ENCODE measurements around the gene PTPRN2.
"Not testable (repeated sequence)": the region's sequence is repeated elsewhere in the genome, so short reads cannot be mapped to it uniquely, and the experiment has no call there.

PTPRN2 gene

DNA sequence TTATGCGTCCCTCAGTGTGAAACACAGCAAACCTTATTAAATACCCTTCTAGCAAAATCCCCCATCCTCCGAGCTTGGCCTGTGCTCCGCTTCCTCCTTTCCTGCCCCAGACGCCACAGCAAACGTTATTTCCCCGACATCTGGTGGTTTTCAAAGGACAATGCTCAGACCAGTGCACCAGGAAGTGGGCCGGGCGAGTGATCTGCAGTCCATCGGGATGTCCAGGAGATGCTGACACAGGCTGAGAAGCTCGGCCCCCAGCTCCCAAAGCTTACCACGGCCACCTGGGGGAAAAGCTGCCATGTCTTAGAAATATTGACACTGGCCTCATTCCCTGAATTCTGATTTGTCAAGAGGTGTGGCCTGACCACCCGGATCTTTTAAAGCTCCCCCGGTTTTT lies 129.5 kb downstream of the PTPRN2 start:
- no peak for DNase-seq

DNA sequence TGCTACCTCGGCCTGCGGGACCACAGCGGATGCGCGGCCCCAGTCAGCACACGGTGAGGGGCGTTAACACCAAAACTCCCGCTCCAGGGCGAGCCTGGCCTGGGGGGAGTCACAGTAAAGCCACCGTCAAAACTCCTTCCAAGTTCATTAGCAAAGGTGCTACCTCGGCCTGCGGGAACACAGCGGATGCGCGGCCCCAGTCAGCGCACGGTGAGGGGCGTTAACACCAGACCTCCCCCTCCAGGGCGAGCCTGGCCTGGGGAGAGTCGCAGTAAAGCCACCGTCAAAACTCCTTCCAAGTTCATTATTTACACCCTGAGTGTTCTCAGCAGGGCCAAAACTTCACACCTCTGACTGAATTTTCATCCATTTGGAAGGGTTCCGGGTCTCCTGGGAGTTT lies 130.0 kb downstream of the PTPRN2 start:
- not testable (repeated sequence) for DNase-seq

DNA sequence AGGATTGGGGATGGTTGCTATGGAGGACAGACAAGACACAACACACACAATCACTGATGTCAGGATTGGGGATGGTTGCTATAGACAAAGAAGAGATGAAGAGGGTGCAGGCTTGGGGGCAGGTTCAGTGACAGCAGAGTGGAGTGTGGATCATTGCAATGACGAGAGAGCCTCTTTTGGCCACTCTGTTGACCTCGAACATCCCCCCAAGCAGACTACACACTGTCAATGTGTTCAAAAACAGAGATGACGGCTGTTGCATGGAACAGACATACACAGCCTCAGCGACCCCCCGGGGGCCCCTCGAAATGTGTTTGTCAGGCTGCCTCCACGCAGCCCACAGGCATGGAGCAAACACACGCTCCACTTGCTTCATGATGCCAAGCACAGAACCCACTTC lies 133.0 kb downstream of the PTPRN2 start:
- no peak for DNase-seq

DNA sequence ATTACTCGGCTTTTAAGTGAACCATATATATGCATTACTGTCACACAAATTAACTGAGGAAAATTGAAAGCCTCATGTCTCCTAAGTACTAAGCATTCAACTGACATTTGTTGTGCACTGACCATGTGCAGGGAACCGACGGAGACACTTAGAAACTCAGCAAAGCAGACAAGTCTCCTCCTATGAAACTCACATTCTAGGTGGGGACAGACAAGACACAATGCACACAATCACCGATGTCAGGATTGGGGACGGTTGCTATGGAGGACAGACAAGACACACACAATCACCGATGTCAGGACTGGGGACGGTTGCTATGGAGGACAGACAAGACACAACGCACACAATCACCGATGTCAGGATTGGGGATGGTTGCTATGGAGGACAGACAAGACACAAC lies 134.0 kb downstream of the PTPRN2 start:
- no peak for DNase-seq

DNA sequence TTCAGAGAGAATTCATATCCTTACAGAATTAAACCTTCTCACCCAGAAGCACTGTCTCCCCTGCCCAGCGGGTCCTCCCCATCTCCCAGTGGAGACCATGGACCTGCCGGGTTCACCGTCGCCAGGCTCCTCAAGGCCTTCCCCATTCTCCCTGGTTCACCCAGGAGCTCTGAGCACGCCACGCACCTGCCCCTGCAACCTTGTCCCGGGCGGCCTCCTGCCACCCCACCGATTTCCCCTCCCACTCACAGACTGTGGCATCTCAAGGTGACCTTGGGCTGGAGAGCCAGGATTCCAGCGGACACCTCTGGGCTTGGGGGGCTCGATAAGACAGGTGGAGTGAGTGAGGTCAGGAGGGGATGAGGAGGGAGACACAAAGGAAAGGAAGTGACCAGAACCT lies 135.3 kb downstream of the PTPRN2 start:
- no peak for DNase-seq

DNA sequence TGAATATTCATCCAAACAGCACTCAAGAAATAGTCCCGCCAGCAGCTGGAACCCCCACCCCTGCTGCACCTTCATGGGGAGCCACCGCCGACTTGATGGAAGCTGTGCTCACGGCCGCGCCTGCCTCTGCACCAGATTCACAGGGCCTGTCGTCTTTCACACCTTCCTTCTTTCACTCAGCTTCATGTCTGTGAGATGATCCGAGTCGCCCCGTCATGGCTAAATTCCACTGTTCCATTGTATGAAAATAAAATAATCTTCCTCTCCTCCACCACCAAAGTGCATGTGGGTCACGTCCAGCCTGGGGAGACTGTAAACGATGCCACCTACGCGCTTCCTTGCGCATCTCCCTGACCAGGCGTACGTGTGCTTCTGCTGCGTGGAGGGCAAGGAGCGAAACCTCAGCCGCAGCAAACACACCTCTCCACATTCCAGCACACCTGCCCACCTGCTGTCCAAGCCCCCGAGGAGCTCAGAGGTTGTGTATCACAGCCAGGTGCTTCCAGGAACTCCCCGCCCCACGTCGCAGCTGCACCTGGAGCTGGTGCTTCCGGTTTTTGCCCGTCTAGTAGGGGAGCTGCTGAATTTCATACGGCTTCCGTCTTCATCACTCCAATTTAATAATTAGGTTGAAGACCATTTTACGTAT lies 137.0 kb downstream of the PTPRN2 start:
- peak; percentile 63 for DNase-seq

DNA sequence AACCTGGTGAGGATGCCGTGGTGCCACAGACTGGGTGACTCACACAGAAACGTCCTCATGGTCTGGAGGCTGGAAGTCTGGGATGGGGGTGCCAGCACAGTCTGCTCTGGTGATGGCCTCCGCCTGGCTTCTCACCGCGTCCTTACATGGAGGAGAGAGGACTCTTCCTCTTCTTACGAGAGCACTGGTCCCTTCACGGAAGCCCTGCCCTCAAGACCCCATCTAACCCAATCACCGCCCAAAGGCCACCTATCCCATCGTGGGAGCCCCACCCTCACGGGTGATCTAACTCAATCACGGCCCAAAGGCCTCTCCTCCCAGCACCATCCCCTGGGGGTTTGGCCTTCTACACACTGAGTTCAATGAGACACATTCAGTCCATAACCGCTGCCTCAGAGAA lies 137.7 kb downstream of the PTPRN2 start:
- no peak for DNase-seq

DNA sequence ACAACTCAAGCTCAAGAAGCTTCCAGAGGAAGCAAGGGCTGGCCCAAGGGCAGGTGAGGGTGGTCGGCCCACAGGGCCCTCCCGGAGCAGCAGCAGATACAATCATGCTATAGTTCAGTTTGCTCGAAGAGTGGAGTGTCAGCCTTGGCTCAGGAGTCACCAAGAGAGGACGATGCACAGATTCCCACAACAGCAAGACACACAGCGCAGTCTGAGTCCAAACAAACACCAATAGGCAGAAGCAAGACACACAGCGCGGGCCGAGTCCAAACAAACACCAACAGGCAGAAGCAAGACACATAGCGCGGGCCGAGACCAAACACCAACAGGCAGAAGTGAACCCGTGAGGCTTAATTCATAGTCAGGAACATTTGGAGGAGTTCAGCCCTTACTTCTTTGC lies 138.4 kb downstream of the PTPRN2 start:
- no peak for DNase-seq

DNA sequence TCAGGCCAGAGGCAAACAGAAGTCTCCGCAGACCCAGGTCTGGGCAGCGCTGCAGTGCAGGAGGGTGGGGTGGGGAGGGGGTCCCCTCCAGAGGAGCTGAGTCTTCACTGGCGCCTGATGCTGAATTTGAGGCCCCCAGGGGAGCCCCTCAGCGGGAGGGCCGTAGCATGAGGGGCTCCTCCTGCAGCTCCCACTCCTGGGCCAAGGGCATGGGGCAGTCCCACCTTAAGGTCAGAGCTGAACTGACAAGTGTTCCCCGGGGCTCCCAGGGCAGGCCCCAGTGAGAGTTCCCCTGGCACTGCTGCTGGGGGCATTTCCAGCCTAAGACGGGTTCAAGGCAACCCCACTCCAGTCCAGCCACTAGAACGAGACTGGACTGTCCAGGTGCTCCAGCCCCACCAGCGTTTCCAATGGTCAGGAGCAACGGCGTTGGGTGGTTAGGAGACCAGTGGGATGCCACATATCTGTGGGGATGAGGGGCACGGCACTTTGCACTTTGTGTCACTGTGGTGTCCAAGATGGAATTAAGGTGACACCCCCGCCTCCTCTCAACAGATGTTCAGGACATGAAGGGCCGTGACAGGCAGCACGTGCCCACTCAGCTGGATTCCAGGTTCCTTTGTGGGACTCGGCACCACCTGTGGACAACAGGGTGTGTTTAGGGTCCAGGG lies 139.1 kb downstream of the PTPRN2 start:
- no peak for DNase-seq

DNA sequence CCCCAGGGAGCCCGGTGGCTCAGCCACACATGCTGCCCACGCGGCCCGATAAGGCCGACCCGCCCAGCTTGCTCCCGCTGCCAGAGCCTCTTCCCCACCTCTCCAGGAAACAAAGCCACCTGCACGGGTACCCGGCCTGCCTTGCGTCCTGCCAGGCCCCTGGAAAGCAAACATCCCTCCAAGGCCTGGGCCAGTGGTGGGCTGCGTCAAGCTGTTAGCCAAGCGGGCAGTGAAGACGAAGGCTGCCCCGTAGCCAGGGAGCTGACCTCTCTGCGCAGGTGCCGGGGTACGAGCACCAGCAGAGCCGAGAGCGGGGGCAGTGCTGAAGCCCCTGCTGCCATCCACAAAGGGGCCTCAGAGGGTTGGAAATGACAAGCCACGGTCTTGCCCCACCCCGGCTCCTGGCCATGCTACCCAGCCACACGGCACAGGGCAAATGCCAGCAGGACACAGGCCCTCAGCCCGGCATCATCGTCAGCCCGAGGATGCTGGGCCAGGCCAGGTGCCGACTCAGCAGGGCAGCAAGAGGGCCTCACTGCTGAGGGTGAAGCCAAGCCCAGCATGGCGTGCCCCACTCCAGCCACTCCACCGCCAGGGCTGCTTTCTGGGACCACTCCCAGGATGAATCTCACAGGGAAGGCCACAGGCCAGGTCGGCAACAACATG lies 140.0 kb downstream of the PTPRN2 start:
- no peak for DNase-seq

DNA sequence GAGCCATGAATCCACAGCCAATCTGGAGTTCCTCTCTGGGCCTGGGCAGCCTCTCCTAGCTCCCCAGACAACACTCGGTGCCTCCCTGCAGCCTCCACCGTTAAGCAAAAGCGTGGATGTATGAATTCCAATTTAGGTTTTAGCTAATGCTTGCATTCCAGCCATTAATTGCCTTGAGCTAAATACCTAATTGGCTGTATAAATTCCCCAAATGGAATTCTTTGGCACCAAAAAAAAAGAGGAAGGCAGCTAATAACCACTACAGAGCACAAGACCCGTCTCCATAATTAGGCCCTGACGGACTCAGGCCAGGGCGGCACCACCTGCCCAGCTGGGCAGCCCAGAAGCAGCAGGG lies 140.5 kb downstream of the PTPRN2 start:
- DNase-seq = no peak

DNA sequence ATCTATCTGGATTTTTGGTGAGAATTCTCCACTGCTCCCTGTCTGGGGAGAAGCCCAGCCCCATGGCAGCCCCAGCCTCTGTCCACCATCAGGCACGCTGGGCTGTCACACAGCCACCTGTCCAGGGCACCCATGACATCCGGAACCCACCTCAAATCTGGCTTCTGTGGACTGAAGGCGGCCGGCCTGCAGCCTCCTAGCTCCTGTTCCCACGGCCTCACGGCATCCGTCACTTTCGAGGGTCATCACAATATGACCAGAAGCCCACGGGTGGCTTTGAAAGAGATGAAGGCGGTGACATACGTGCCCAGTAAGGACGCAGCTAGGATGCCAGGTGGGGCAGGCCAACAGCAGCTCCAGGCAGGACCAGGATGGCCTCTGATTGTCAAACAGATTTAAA lies 140.9 kb downstream of the PTPRN2 start:
- no peak for DNase-seq

DNA sequence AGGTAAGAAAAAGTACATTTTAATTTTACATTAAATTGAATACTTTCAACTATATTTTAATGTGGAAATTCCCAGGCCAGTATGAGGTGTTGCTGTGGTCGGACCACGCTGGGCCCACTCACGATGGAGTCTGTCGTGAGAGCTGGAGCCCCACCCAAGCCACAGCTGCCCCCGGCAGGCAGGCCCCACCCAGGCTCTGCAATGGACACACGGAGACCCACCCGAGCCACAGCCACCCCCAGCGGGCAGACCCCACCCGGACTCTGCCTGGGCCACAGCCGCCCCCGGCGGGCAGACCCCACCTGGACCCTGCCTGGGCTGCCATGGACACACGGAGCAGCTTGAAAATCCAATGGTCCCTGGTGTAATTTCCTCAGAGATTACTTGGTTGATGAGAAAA lies 141.3 kb downstream of the PTPRN2 start:
- no peak for DNase-seq

DNA sequence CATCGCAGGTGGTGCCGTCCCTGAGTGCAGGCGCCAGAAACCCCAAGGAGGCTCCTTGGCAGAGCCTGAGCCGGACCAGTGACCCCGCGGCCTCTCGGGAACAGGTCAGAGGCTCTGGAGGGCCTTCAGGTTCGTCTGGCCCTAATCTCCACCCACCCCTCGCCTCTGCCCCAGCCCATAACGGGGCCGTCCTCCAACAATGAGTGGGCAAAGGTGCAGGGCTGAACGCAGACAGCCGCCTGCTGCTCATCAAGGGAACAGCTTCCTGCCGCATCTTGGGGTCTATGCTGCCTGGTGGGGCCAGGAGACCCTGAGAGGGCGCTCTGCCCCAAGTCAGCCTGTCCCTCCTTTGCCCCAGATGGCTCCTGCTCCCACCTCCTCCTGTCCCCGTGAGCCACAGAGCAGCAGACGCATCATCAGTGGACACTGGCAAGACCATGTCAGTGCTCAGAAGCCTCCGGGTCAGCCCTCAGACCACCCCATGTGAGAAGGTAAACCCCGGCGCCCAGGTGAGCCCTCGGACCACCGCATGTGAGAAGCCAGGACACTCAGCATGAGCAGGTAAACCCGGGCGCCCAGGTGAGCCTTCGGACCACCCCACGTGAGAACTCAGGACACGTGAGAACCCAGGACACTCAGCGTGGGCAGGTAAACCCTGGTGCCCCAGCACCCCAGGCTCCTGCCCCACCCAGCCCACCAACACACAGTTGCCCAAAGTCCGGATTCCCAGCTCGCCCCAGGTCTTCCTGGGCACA lies 142.0 kb downstream of the PTPRN2 start:
- DNase-seq = no peak

DNA sequence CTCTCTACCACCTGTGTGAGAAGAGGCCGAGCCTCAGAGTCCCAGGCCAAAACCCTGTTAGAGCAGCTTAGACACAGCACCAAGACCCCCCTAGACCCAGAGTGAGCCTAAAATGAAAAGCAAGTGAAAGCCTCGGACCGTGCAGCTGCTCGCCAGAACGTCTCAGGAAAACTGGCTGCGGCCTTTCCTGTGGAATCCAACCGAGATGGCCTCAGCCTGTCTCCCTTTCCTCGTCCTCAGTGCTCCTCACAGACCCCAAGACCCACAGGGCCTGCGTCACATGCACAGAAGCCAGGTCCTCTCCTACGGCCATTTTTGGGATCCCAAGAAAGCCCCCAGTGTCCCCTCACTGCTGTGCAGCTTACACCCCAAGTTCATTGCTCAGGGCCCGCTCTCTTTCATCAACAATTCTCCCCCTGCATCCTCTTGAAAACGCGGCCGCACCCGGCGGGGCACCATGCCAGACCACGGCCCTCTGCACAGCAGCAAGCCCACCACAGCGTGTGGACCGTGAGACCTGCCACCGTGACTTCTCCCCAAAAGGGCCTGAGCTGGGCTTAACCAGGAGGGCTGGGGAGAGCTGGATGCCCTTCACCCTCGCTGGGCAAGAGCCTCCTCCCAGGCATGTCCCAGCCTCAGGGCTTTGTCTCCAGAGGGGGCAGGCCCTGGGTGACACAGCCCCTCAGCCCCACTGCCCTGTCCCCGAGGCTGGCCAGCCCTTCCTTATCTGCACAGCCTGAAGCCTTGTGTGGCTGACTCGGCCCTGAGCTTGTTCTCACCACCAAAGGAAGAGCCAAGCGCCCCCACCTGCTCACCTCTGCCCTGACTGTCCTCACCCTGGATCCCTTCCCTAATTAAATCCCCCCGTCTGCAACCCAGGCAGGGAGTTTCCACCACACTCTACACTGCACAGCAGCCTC lies 142.9 kb downstream of the PTPRN2 start:
- DNase-seq = no peak

DNA sequence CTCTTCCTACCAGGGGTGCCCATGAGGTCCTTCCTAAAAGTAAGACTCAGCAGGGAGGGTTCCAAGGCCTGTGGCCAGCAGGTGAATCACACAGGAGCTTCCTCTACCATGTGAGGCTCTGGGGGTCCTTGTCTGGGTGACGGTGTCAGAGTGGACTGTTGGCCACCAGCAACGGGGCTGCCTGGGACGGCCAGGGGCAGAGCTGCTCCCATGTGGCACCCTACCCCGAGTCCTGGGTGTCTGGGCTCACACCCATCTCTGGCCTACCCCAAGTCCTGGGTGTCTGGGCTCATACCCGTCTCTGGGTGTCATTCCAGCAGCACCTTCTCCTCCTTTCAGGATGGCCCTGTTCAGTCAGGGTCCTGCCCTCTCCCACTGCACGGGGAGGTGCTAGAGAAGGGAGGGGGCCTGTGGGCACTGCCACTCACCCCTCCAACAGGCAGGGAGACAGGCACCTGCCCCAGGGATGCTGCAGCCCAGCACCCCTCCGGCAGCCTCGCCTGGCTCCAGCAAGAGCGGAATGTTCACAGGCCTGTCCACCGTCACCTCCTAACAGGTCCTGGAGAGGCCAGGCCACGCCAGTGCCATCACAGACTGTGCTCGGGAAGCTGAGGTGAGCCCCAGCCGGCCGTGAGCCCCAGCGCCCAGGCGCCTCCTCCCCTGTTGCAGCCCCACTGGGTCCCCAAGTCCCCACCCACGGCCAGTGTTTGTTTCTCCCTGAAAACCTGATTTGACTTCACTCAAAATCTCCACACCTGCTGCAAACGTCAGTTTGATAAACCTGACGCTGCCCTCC lies 143.7 kb downstream of the PTPRN2 start:
- DNase-seq = no peak

DNA sequence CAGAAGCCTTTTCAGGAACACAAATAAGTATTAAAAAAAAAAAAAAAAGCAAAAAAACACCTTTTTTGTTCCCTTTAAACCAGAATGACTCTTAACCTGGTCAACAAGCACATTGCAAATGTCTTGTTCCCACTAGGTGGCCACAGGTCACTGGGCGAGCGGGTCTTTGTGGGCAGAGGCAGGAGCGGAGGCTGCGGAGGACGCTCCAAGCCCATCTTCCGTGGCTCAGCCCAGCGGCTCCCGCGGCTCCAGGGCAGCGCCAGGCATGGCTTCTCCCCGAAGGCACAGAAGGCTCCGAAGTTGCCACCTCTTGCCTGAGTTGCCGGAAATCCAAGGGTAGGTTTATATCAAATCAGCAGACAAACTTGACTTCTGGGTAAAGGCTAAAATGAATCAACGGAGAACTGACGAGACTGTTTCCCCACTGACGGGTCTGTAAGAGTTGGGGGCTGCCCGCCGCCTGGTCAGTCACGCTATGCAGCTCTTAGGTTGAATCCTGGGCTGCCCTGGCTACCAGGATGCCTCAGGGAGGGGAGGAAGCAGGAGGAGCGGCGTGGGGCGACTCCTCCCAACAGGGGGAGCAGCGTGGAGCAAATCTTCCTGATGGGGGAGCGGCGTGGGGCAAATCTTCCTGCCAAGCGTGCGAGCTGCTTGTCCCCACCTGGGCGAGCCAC lies 144.5 kb downstream of the PTPRN2 start:
- no peak for DNase-seq

DNA sequence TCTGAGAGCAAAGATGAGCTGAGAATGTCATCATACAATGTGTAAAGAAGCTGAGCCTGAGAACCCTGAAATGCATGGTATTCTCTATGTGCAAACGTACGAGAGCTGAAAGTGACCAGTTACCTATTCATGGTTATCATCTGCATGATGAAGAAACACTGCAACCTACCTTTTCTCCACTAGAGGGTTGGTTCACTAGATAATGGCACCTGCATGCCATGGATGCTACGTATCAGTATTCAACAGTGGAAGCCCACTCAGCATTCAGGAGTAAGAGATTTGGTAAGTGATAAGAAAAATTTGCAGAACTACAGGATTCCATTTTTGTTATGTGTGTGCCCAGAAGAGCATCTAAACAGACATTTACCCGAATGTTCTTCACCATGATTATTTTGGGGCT lies 145.4 kb downstream of the PTPRN2 start:
- DNase-seq = no peak

DNA sequence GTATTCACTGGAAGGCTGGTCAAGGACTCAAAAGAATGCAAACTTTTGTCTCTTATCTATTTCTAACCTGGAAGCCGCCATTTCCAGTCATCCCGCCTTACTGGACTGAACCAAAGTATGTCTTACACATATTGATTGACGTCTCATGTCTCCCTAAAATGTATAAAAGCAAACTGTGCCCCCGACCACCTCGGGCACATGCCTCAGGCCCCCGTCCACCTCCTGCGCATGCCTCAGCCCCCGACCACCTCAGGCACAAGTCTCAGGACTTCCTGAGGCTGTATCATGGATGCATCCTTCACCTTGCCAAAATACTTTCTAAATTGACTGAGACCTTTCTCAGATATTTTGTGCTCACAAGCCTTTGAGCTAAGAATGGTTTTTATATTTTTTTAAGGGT lies 148.6 kb downstream of the PTPRN2 start:
- DNase-seq = no peak

DNA sequence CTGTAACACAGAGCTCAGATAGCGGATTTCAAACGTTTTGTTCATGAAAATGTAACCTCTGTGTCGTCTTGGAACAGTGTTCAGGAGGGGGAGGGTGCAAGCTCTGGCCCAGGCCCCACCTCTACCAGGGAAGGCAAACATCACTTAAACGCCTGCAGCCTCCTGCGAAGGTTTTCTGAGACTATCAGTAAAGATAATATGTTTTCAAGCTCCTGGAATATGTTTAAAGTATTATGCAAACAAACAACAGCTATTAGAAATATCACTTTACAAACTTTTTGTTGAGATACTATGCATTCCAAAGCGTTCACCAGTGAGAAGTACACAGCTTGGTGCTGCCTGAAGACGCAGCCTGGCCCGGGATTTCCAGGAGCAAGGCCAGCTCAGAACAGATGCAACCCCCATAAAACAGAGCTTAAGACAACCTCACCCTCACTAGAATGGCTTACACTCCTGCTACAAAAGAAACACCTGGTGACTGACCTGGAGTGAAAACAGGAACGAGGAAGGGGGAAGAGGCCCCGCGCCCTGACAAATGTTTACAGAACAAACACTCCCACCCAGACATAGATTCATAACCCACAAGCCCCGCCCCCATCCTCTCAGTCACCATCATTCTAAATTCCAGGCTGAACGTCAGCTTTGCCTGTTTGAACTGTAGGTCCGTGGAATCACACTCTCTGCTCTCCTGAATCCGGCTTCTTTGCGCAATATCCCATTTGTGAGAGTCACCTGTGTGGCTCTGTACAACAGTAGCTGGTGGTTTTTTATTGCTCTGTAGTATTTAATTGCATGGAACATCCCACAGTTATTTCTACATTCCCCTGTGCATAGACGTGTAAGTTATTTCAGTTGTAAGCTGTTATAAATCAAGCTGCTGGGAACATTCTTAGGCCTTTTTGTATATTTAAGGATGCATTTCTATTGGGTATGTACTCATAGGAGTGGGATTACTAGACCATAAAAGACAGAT lies 155.0 kb downstream of the PTPRN2 start:
- DNase-seq = peak; percentile 21
